ENCODE measurements around the gene C9orf78. TPM values are rescaled to one million over a fixed set of nuclear protein-coding genes. Genes with fewer than 3 reads are reported as not detected.

C9orf78 gene
- total RNA-seq, 1 donor from 2014 or later = 19.2 TPM

DNA sequence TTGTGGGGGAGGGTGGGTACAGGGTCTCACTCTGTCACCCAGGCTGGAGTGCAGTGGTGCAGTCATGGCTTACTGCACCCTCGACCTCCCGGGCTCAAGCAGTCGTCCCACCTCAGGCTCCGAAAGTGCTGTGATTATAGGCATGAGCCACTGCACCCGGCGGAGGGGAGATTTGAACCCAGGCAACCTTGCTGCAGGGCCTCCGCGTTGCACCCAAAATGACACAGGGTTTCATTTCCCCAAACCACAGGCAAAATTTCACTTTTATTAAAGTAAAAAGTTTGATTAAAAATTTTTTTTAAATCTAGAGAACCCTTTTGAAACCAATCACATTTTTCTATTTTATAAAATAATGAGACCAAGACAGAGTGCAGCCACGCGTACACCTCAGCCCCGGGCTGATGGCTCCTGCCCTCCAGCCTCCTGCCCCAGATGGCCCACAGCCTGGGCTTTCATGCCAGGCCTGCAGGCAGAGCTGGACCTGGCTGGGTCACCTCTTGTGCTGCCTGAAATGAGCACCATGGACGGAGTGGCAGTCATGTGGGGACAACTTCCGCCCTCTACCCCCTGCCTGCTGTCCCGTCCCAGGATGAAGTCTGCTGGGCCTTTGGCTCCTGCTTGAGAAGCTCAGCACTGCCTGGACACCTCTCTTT lies 30.7 kb upstream of the C9orf78 start:
- Histone ChIP-seq H3K36me3 (peaks cover 74 to 79% of the 10 kb centered on the region in 2 donors), H3K27ac (no peak overlapping the region), H3K9me3 (no peaks in the 10 kb centered on the region), H3K4me3 (no peak overlapping the region), H3K4me1 (no peaks in the 10 kb centered on the region), H3K27me3 (no peaks in the 10 kb centered on the region)
- no peak for TF ChIP-seq CTCF (IDR thresholded peaks at IDR 0.05)
- DNase-seq (ENCODE audit: low spot score in 2 of 2) = no peak
- intact Hi-C loops (cut with DNase I) = no loop called here

DNA sequence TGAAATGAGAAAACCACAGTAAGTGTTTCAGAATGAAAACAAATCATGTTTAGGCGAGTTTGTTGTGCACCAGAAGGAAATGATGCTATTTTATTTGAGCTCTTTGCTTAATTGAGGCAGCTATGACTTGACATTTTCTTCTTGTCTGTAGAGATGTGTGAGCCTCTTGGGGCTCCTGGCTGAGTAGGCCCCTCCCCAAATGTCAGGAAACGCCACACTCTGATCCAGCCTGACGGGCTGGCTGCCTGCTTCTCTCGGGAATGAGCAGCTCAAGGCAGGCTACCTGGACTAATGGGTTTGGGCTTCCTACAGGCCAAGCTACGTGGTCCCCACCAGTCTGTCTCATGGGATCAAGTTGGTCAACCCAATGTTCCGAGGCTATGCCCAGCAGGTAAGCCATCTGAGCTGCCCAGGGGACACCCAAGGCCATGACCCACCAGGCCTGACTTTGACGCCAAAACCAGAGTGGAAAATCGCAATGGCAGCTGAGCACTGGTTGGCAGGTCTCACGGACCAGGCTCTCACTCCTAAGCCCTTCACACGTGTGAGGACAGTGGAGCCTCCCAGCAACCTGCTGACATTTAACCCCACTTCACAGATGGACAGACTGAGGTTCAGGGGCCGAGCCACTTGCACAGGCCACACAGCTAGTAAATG lies 30.0 kb upstream of the C9orf78 start:
- Histone ChIP-seq H3K9me3 (no peaks in the 10 kb centered on the region), H3K36me3 (peaks cover 73 to 82% of the 10 kb centered on the region in 2 donors), H3K4me1 (no peaks in the 10 kb centered on the region), H3K27ac (no peak overlapping the region), H3K4me3 (no peak overlapping the region), H3K27me3 (no peaks in the 10 kb centered on the region)
- no peak for DNase-seq (ENCODE audit: low spot score in 2 of 2)
- no peak for TF ChIP-seq CTCF (IDR thresholded peaks at IDR 0.05)
- intact Hi-C loops (cut with DNase I) = no loop called here

GRCh38 chr9:129863059-129863690 lies 28.1 kb upstream of the C9orf78 start:
- Histone ChIP-seq H3K4me1 (no peaks in the 10 kb centered on the region), H3K27ac (no peak overlapping the region), H3K27me3 (no peaks in the 10 kb centered on the region), H3K36me3 (peaks cover 67 to 77% of the 10 kb centered on the region in 2 donors), H3K9me3 (no peaks in the 10 kb centered on the region), H3K4me3 (no peak overlapping the region)
- TF ChIP-seq CTCF (IDR thresholded peaks at IDR 0.05) = no peak
- intact Hi-C loops (cut with DNase I) = no loop called here
- DNase-seq (ENCODE audit: low spot score in 2 of 2) = no peak

DNA sequence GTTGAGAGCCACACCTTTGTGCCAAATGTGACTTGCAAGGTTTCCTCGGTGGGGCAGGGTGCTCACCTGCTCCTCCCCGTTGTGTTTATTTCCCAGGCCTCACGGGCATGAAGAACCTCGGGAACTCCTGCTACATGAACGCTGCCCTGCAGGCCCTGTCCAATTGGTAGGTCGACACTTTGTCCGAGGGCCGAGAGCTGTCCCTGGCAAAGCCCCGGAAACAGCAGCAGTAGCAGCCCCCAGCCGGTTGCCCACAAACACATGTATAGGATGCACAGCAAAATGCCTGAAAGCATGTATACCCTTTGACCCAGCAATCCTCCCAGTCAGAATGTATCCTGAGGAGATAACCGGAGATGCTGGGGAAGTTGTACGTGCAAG lies 26.4 kb upstream of the C9orf78 start:
- H3K36me3 ChIP-seq = peaks cover 52 to 68% of the 10 kb centered on the region in 2 donors
- no peak for TF ChIP-seq CTCF (IDR thresholded peaks at IDR 0.05)
- no peaks in the 10 kb centered on the region for H3K27me3 ChIP-seq
- peaks cover 2 to 7% of the 10 kb centered on the region in 2 donors for H3K4me1 ChIP-seq
- H3K4me3 ChIP-seq = no peak overlapping the region
- no peaks in the 10 kb centered on the region for H3K9me3 ChIP-seq
- intact Hi-C loops (cut with DNase I) = no loop called here
- H3K27ac ChIP-seq = no peak overlapping the region
- no peak for DNase-seq (ENCODE audit: low spot score in 2 of 2)

GRCh38 chr9:129860653-129861446 lies 25.8 kb upstream of the C9orf78 start:
- intact Hi-C loops (cut with DNase I) = no loop called here
- no peak for TF ChIP-seq CTCF (IDR thresholded peaks at IDR 0.05)
- Histone ChIP-seq H3K9me3 (no peaks in the 10 kb centered on the region), H3K4me3 (no peak overlapping the region), H3K4me1 (peaks cover 8 to 13% of the 10 kb centered on the region in 2 donors), H3K27me3 (no peaks in the 10 kb centered on the region), H3K36me3 (peaks cover 48 to 62% of the 10 kb centered on the region in 2 donors), H3K27ac (peak overlapping the region in 1 of 2 donors; percentile 18)
- no peak for DNase-seq (ENCODE audit: low spot score in 2 of 2)
